ENCODE measurements around the gene SBF1. TPM values are rescaled to one million over a fixed set of nuclear protein-coding genes. Genes with fewer than 3 reads are reported as not detected.

Gene SBF1
- total and polyA plus RNA-seq, 2 experiments from 2014 or later = 25.2 to 92.0 TPM

GRCh38 chr22:50483556-50483955 is 8.7 kb upstream of the SBF1 start:
- WGBS, 2 experiments (ENCODE audit: low coverage in 1 of 2, low lambda C conversion rate in 2 of 2, missing lambda C conversion rate in 2 of 2) = 83 to 92% methylated on average over 5 to 7 of the region's 8 CpGs
- Histone ChIP-seq H3K27me3 (replicated peaks; ENCODE audit: insufficient read depth) (no peaks in the 10 kb centered on the region), H3K9ac (no peak overlapping the region), H3K4me1 (ENCODE audit: insufficient read depth) (0 out of 2 replicates have a peak, but pooled peaks cover 3% of the 10 kb centered on the region), H3K4me2 (ENCODE audit: unreplicated experiment) (no peak overlapping the region), H3K79me2 (ENCODE audit: insufficient read depth) (peaks cover 4% of the 10 kb centered on the region; the same call in 1 of the 2 replicates), H3K27ac (no peak overlapping the region), H2AFZ (no peak overlapping the region), H3K9me3 (ENCODE audit: low read depth) (no peaks in the 10 kb centered on the region), H4K20me1 (ENCODE audit: insufficient read depth) (no peaks in the 10 kb centered on the region), H3K36me3 (ENCODE audit: low read depth) (no peaks in the 10 kb centered on the region), H3K9me2 (ENCODE audit: insufficient read depth) (no peaks in the 10 kb centered on the region), H3F3A (ENCODE audit: insufficient read depth) (no peaks in the 10 kb centered on the region), H3K4me3 (no peak overlapping the region)
- TF ChIP-seq EZH2phosphoT487 (IDR thresholded peaks at IDR 0.05; ENCODE audit: insufficient read depth, low read depth) (no peak), EZH2 (IDR thresholded peaks at IDR 0.05; ENCODE audit: insufficient read depth, poor library complexity, severe bottlenecking) (no peak)
- in situ Hi-C loops (cut with MboI) = no loop called here
- no peak for DNase-seq

- no peak for DNase-seq
- 0 out of 2 replicates have a peak, but pooled peaks cover 3% of the 10 kb centered on the region for H3K4me1 ChIP-seq (ENCODE audit: insufficient read depth)
- no peak for TF ChIP-seq EZH2 (IDR thresholded peaks at IDR 0.05; ENCODE audit: insufficient read depth, poor library complexity, severe bottlenecking)
- no peak for TF ChIP-seq EZH2phosphoT487 (IDR thresholded peaks at IDR 0.05; ENCODE audit: insufficient read depth, low read depth)
- no peaks in the 10 kb centered on the region for H3K9me2 ChIP-seq (ENCODE audit: insufficient read depth)
- no peaks in the 10 kb centered on the region for H3K27me3 ChIP-seq (replicated peaks; ENCODE audit: insufficient read depth)
- H3K27ac ChIP-seq = no peak overlapping the region
- H3K4me3 ChIP-seq = peak overlapping the region; percentile 84
- no peak overlapping the region for H3K4me2 ChIP-seq (ENCODE audit: unreplicated experiment)
- no peak overlapping the region for H3K9ac ChIP-seq
- no peak overlapping the region for H2AFZ ChIP-seq
- H3K36me3 ChIP-seq (ENCODE audit: low read depth) = no peaks in the 10 kb centered on the region
- 82% methylated on average over 7 to 10 of the region's 10 CpGs for WGBS, 2 experiments (ENCODE audit: low coverage in 1 of 2, low lambda C conversion rate in 2 of 2, missing lambda C conversion rate in 2 of 2)
- H3K79me2 ChIP-seq (ENCODE audit: insufficient read depth) = peaks cover 4% of the 10 kb centered on the region; the same call in 1 of the 2 replicates
- H3K9me3 ChIP-seq (ENCODE audit: low read depth) = no peaks in the 10 kb centered on the region
- no peaks in the 10 kb centered on the region for H4K20me1 ChIP-seq (ENCODE audit: insufficient read depth)
- no peaks in the 10 kb centered on the region for H3F3A ChIP-seq (ENCODE audit: insufficient read depth)
- in situ Hi-C loops (cut with MboI) = no loop called here
These were observed 8.3 kb upstream of the SBF1 start for GRCh38 chr22:50483106-50483505.

- Histone ChIP-seq H3K4me1 (ENCODE audit: insufficient read depth) (0 out of 2 replicates have a peak, but pooled peaks cover 3% of the 10 kb centered on the region), H2AFZ (peak overlapping the region; percentile 72), H3F3A (ENCODE audit: insufficient read depth) (no peaks in the 10 kb centered on the region), H3K4me3 (peak overlapping the region; percentile 84), H3K36me3 (ENCODE audit: low read depth) (no peaks in the 10 kb centered on the region), H3K27me3 (replicated peaks; ENCODE audit: insufficient read depth) (no peaks in the 10 kb centered on the region), H4K20me1 (ENCODE audit: insufficient read depth) (no peaks in the 10 kb centered on the region), H3K9me3 (ENCODE audit: low read depth) (no peaks in the 10 kb centered on the region), H3K4me2 (ENCODE audit: unreplicated experiment) (peak overlapping the region; percentile 80), H3K27ac (no peak overlapping the region), H3K9ac (peak overlapping the region; percentile 83), H3K79me2 (ENCODE audit: insufficient read depth) (peaks cover 4% of the 10 kb centered on the region; the same call in 1 of the 2 replicates), H3K9me2 (ENCODE audit: insufficient read depth) (no peaks in the 10 kb centered on the region)
- TF ChIP-seq EZH2 (IDR thresholded peaks at IDR 0.05; ENCODE audit: insufficient read depth, poor library complexity, severe bottlenecking) (no peak), EZH2phosphoT487 (IDR thresholded peaks at IDR 0.05; ENCODE audit: insufficient read depth, low read depth) (no peak)
- no peak for DNase-seq
- in situ Hi-C loops (cut with MboI) = no loop called here
- 55 to 59% methylated on average over 33 to 34 of the region's 35 CpGs for WGBS, 2 experiments (ENCODE audit: low coverage in 1 of 2, low lambda C conversion rate in 2 of 2, missing lambda C conversion rate in 2 of 2)
These were observed 7.6 kb upstream of the SBF1 start for GRCh38 chr22:50482107-50483074.

GRCh38 chr22:50481440-50482106 is 6.7 kb upstream of the SBF1 start, which contains the start of gene ADM2:
Gene ADM2 (plus strand): TSS chr22:50481543. CDS start chr22:50481848, 305 bp downstream.
- peak; percentile 59 for DNase-seq
- H3K9me2 ChIP-seq (ENCODE audit: insufficient read depth) = no peaks in the 10 kb centered on the region
- no peaks in the 10 kb centered on the region for H4K20me1 ChIP-seq (ENCODE audit: insufficient read depth)
- in situ Hi-C loops (cut with MboI) = no loop called here
- peak within 1 kb of the TSS; percentile 83 for H3K9ac ChIP-seq
- no peaks in the 10 kb centered on the region for H3F3A ChIP-seq (ENCODE audit: insufficient read depth)
- WGBS, 2 experiments (ENCODE audit: low coverage in 1 of 2, low lambda C conversion rate in 2 of 2, missing lambda C conversion rate in 2 of 2) = 4% methylated on average over 24 to 67 of the region's 70 CpGs
- H3K9me3 ChIP-seq (ENCODE audit: low read depth) = no peaks in the 10 kb centered on the region
- H3K4me3 ChIP-seq = peak within 1 kb of the TSS; percentile 84
- no peaks in the 10 kb centered on the region for H3K27me3 ChIP-seq (replicated peaks; ENCODE audit: insufficient read depth)
- H3K4me1 ChIP-seq (ENCODE audit: insufficient read depth) = 0 out of 2 replicates have a peak, but pooled peaks cover 3% of the 10 kb centered on the region
- H3K4me2 ChIP-seq (ENCODE audit: unreplicated experiment) = peak within 1 kb of the TSS; percentile 80
- peak within 1 kb of the TSS; percentile 72 for H2AFZ ChIP-seq
- H3K79me2 ChIP-seq (ENCODE audit: insufficient read depth) = peaks cover 4% of the 10 kb centered on the region; the same call in 1 of the 2 replicates
- H3K36me3 ChIP-seq (ENCODE audit: low read depth) = no peaks in the 10 kb centered on the region
- H3K27ac ChIP-seq = no peak within 1 kb of the TSS
- TF ChIP-seq EZH2phosphoT487 (IDR thresholded peaks at IDR 0.05; ENCODE audit: insufficient read depth, low read depth) (no peak), EZH2 (IDR thresholded peaks at IDR 0.05; ENCODE audit: insufficient read depth, poor library complexity, severe bottlenecking) (no peak)

Data from GM23248 (cell line).